Measurements from ENCODE around the gene TMEM245.

The TMEM245 gene

DNA sequence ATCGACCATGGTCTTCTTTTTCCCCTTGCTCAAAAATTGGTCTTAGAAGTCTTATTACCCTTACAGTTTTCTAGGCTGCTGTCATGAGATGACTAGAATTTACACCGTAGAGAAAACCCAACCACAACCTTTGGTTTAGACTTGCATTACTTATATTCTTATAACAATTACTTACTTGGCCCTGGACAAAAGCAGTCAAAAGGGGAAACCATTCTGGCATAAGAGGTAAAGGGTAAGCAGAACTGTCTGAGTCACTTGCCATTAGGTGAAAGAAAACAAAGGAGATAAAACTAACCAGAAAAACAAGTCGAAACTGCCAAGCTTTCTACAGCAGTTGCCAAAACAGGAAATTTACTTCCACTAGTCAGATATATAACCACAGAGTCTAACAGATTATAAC is 17.9 kb downstream of the TMEM245 start:
- H3K4me3 ChIP-seq (ENCODE audit: low read depth, low read length): no peak overlapping the region
- TF ChIP-seq, protein P1, sequence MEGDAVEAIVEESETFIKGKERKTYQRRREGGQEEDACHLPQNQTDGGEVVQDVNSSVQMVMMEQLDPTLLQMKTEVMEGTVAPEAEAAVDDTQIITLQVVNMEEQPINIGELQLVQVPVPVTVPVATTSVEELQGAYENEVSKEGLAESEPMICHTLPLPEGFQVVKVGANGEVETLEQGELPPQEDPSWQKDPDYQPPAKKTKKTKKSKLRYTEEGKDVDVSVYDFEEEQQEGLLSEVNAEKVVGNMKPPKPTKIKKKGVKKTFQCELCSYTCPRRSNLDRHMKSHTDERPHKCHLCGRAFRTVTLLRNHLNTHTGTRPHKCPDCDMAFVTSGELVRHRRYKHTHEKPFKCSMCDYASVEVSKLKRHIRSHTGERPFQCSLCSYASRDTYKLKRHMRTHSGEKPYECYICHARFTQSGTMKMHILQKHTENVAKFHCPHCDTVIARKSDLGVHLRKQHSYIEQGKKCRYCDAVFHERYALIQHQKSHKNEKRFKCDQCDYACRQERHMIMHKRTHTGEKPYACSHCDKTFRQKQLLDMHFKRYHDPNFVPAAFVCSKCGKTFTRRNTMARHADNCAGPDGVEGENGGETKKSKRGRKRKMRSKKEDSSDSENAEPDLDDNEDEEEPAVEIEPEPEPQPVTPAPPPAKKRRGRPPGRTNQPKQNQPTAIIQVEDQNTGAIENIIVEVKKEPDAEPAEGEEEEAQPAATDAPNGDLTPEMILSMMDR (IDR thresholded peaks at IDR 0.05; ENCODE audit: borderline replicate concordance, insufficient read depth, low read depth, low read length): no peak

DNA sequence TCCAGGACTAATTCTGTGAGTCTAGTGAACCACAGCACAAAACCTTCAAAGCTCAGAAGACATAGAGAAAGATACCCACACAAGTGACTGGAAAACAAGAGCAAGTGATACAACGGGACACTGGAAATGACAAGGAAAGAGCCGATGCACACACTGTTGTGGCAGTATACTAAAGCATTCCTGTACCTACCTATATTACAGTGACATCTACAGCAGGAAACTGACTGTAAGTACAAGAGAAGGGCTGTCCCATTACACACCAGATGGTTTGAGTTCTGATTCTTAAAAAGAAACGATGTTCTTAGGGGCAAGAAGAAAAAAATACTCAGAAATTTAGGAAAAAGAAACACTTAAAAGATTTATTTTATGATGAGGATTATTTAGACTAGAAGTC is 18.5 kb downstream of the TMEM245 start:
- H3K4me3 ChIP-seq (ENCODE audit: low read depth, low read length): no peak overlapping the region
- TF ChIP-seq, protein P1 (IDR thresholded peaks at IDR 0.05; ENCODE audit: borderline replicate concordance, insufficient read depth, low read depth, low read length): no peak

- H3K4me3 ChIP-seq (ENCODE audit: low read depth, low read length): no peak overlapping the region
- TF ChIP-seq, protein P1 (IDR thresholded peaks at IDR 0.05; ENCODE audit: borderline replicate concordance, insufficient read depth, low read depth, low read length): no peak
These were observed 19.1 kb downstream of the TMEM245 start for GRCh38 chr9:109100543-109101201.

- H3K4me3 ChIP-seq (ENCODE audit: low read depth, low read length): no peak overlapping the region
- TF ChIP-seq, protein P1 (IDR thresholded peaks at IDR 0.05; ENCODE audit: borderline replicate concordance, insufficient read depth, low read depth, low read length): no peak
These were observed 20.8 kb downstream of the TMEM245 start for GRCh38 chr9:109098960-109099308.

DNA sequence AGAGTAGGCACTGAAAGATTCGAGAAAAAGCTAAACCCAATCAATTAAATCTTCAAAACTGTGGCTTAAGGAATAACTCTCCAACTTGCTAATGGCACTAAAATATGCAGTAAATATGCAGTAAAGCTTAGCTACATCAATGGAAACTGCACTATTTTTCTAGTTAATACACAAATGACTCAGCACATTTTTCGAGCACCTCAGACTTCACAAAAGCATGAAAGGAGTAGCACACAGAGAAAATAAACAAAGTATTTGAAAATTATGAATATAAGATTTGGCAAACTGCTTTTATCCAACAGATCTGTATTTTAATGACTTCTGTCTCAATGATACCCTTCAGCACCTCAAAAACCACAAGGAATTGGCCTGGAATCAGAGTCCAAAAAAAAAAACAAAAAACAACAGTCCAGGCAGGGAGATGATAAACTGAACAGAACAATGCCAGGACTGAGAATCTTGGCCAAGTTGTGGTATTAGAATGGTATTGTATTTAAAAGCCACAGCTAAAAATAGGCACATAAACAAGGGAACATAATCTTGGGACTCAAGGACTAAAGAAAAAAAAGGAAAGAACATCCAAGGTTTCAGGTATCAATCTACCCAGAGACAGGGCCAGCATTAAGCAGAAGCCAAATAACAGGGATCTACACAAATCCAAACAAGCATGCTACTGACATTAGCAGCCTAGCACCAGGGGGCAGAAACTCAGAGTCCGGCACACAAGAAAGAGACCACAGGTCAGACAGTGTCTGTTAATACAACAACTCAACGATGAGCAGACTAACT is 21.4 kb downstream of the TMEM245 start:
- H3K4me3 ChIP-seq (ENCODE audit: low read depth, low read length): no peak overlapping the region
- TF ChIP-seq, protein P1 (IDR thresholded peaks at IDR 0.05; ENCODE audit: borderline replicate concordance, insufficient read depth, low read depth, low read length): no peak

- H3K4me3 ChIP-seq (ENCODE audit: low read depth, low read length): no peak overlapping the region
- TF ChIP-seq, protein P1 (IDR thresholded peaks at IDR 0.05; ENCODE audit: borderline replicate concordance, insufficient read depth, low read depth, low read length): no peak
These were observed 22.6 kb downstream of the TMEM245 start for GRCh38 chr9:109097146-109097545.

GRCh38 chr9:109095321-109095720 is 24.4 kb downstream of the TMEM245 start:
- TF ChIP-seq, protein P1 (IDR thresholded peaks at IDR 0.05; ENCODE audit: borderline replicate concordance, insufficient read depth, low read depth, low read length): no peak
- no peak overlapping the region for H3K4me3 ChIP-seq (ENCODE audit: low read depth, low read length)
